HL-60/S4 treated with retinoic acid at 250 ng/mL for 4 days and 3 days (cell line): ENCODE results near the gene SKI.

ENCODE experiments used
- in situ Hi-C: fragments of 300-500 bp; cut with MboI; formaldehyde crosslinking; loops from 2 replicates; pipeline ENCODE4 v1.7.0; 2022; ENCODE audit warnings: low sequenced_read_pairs

The SKI gene

DNA sequence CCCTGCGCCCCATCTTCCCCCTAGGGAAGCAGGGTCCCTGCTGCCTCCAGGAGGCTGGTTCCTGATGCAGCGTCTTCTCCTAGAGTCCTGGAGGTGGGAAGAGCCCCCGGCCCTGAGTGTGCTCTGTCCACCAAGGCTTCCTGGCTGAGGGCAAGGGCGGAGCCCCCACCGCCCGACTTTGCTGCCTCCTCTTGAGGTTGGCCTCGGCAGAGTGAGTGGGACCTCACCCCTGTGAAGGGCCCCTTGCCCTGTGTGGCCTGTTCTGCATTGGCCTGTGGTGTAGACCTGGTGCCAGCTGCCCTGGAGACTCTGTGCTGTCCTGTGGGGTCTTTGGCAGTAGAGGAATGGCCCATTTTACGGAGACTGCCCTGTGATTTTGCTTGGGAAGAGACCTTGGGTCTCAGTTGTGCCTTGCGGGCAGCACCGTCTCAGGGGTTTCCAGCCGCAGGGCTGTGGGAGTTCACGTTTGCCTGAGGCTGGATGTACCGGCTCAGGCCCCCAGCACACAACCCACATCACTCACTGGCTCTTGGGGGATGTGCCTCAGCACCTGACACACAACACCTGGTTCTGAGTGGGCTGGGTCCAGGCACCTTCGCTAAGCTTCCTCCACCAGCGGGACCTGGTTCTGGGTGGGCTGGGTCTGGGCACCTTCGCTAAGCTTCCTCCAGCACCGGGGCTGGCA lies 73.6 kb downstream of the SKI start:
- in situ Hi-C loops, result no loop called here

DNA sequence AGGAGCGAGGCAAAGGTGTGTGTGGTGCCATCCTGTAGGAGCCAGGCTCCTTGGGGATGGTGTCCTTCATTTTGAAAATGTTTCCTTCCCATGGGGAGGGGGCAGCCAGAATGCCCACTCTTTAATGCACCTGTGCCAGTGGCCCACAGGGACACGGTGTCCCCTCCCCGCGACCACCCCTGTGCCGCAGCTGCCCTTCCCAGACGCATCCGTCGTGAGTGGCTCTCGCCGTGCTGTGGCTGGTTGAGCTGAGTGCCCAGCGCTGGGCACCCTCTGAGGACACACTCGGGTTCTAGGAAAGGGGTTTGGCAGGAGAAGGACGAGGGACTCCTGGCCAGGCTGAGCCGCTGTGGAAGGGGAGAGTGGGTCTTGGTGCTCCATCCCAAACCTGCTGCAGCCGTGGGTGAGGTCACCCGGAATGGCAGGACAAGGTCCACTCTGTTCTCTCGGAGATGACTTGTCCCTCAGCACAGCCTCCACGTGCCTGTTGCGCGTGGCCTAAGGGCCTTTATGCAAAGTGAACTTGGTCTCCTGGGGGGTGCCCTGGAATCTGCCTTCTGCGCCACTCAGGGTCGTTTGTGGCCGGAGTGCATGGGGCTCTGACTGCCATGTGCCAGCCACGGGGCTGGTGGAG lies 74.3 kb downstream of the SKI start:
- in situ Hi-C loops, result no loop called here

- in situ Hi-C loops, result no loop called here
Measured at GRCh38 chr1:2303016-2303775, 75.1 kb downstream of the SKI start.

- in situ Hi-C loops, result no loop called here
Measured at GRCh38 chr1:2303781-2304180, 75.7 kb downstream of the SKI start.

GRCh38 chr1:2304282-2304681 lies 76.2 kb downstream of the SKI start:
- in situ Hi-C loops, result no loop called here

- in situ Hi-C loops, result no loop called here
Measured at GRCh38 chr1:2304921-2305681, 77.0 kb downstream of the SKI start.

DNA sequence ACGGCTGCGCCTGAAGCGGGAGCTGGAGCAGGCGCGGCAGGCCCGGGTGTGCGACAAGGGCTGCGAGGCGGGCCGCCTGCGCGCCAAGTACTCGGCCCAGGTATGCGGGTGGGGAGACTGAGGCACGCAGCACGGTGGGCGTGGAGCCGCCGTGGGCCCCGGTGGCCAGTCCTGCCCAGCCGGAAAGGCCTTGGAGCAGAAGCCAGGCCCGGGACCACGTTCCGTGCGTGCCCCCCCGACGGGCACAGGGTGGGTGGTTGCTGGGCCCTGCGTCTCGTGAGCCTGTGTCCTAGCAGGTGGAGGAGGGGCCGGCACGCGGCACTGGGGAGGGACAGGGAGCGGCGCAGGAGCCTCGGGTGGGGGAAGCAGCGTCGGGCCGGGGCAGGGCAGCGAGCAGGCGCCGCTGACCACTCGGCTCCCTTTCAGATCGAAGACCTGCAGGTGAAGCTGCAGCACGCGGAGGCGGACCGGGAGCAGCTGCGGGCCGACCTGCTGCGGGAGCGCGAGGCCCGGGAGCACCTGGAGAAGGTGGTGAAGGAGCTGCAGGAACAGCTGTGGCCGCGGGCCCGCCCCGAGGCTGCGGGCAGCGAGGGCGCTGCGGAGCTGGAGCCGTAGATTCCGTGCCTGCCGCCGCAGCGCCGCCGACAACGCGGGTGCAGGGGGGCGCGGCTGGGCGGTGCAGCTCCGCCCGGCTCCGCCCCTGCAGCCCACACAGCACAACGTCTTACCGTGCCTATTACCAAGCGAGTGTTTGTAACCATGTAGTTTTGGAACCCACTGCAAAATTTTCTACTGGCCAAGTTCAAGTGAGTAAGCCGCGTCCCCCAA lies 78.2 kb downstream of the SKI start:
- in situ Hi-C loops, result no loop called here

GRCh38 chr1:2307064-2307605 lies 79.0 kb downstream of the SKI start:
- in situ Hi-C loops, result no loop called here

- in situ Hi-C loops, result no loop called here
Measured at GRCh38 chr1:2307972-2308371, 79.9 kb downstream of the SKI start.

- in situ Hi-C loops, result no loop called here
Measured at GRCh38 chr1:2308844-2309243, 80.7 kb downstream of the SKI start.

DNA sequence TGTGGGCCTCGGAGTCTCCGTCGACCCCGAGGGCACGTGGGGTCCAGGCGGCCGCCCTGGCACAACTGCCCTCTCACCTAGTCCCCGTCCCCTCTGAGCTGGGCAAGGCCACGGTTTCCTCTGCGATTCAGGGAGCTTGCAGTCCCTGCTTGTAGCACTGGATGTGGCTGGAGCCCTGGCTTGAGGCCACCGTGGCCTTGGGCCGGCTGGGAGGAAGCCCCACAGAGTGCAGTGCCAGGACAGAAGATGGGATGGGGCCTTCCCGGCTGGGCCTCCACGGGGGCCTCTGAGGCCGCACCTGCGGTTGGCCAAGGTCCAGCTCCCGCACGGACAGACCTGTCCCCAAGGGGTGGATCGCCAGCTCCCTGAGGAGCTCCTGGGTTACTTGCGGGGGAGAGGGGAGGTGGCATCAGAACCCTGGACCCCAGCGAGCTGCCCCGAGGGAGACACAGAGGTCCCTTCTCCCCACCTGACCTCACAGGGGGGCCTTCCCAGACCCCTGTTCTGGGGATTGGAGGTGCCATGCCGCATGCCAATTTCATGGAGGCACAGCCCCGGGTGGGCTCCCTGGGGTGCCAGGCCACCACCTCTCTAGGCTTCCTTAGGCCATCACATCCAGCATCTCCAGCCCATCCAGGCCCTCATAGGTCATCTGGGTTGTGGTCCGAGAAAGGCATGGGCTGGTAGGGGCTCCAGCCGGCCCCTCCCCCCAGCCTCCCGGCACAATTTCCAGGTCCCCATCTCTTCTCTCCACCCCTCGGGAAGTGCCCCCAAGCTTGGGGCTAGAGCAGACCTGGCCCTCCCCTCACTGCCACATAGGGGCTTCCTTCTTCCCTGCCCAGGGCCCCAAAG lies 82.4 kb downstream of the SKI start:
- in situ Hi-C loops, result no loop called here

GRCh38 chr1:2311184-2312032 lies 83.3 kb downstream of the SKI start:
- in situ Hi-C loops, result no loop called here

DNA sequence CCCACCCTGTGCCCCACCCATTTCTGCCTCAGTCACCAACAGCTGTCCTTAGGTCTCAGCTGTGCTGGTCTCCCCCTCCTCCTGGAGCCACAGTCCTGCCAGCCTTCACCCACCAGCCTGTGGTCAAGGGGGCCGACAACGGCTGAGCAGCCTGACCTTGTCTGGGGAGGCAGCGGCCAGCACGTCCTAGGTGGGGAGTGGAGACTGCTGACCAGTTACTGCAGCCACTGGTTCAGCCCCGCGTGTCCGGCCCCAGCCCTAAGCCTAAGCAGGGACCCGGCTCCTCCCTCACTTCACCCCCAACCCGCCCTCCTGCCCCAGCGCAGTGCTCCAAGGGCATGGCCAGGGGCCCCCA lies 84.0 kb downstream of the SKI start:
- in situ Hi-C loops, result no loop called here

DNA sequence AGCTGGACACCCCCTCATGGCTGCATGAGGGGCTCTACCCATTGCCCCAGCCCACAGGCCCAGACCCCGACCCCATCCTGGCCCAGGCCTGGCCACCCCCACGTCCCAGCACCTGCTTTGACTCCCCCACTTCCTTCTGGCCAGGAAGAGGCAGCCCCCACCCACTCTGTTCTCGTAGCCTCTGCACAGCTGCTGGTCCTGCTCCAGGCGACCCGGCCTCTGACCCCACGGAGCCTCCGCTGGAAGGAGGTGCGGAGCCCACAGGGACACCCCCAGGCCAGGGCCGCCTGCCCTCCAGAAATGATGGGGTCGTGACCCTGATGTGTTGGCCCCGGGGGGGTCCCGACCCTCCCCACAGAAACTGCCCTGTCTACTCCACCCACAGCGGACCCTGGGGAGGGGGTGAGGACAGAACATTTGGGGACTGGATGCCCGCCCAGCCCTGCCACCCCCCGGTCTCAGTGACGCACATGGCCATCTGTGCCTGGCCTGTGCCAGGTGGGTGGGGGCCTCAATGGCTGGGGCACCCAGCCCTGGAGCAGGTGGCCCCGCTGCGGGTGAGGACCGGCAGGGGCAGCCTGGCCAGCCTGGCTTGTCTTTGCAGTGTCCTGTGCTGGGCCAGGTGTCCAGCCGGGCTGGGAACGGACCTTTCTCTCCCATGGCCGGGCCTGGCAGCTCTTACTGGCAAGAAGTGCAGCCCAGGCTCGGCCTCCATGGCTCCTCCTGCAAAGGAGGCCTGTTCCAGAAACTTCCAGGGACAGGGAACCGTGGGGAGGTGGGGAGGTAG lies 84.6 kb downstream of the SKI start:
- in situ Hi-C loops, result no loop called here

DNA sequence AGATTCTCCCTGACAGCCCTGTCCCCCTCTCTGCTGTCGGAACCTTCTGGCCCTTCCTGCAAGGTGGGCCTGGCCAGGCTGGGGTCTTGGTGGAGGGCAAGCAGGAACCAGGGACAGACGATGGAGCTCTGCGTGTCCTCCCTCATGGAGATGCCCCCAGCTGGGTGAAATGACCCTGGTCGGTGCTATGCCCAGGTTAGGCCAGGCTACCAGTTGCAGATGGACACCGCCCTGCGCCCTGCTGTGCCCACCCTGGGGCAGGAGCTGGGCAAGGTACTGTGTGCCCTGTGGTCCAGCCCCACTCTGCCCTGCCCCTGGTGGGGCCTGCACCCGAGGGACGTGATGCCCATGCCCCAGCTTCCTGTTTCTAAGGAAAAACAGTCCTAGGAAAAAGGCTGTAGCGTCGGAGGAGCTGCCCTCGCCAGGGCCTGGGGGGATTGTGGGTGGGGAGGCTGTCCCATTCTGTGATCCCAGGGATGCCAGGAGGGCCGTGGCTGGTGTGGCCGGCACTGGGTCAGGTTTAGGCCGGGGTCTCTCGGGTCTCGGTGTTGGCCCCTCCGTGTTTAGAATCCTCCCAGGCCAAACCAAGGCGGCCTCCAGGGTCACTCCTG lies 85.6 kb downstream of the SKI start:
- in situ Hi-C loops, result no loop called here

DNA sequence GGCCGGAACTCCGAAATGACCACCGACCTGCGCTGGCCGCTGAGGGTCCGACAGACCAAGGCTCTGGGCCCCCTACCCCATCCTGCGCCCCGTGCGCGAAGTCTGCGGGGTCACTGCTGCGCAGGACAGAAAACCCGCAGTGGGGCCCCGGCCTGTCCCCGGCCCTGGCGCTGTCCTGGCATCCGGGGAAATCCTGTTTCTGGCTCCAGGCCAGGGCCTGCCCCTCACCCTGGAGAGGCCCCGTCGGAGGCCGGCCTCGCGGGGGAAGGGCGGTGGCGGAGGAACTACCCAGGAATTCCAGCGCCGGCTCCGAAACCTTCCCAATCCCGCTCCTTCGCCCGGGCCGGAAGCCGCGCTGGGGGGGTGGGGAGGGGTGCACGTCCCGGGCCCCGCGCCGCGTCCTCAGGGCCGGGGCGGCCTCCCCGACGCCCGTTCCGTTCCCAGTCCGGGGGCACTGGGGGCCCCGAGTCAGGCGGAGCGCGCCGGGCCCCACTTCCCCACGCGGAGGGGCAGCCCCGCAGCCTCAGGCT lies 86.2 kb downstream of the SKI start:
- in situ Hi-C loops, result no loop called here
